Fibroblast of gingiva (primary cell): ENCODE results near the gene MRAP2.

ENCODE experiments used
- DNase-seq: peaks from one replicate; pipeline ENCODE4 v3.0.0-alpha.2; 2011; ENCODE audit warnings: low read depth

The MRAP2 gene, protein sequence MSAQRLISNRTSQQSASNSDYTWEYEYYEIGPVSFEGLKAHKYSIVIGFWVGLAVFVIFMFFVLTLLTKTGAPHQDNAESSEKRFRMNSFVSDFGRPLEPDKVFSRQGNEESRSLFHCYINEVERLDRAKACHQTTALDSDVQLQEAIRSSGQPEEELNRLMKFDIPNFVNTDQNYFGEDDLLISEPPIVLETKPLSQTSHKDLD

DNA sequence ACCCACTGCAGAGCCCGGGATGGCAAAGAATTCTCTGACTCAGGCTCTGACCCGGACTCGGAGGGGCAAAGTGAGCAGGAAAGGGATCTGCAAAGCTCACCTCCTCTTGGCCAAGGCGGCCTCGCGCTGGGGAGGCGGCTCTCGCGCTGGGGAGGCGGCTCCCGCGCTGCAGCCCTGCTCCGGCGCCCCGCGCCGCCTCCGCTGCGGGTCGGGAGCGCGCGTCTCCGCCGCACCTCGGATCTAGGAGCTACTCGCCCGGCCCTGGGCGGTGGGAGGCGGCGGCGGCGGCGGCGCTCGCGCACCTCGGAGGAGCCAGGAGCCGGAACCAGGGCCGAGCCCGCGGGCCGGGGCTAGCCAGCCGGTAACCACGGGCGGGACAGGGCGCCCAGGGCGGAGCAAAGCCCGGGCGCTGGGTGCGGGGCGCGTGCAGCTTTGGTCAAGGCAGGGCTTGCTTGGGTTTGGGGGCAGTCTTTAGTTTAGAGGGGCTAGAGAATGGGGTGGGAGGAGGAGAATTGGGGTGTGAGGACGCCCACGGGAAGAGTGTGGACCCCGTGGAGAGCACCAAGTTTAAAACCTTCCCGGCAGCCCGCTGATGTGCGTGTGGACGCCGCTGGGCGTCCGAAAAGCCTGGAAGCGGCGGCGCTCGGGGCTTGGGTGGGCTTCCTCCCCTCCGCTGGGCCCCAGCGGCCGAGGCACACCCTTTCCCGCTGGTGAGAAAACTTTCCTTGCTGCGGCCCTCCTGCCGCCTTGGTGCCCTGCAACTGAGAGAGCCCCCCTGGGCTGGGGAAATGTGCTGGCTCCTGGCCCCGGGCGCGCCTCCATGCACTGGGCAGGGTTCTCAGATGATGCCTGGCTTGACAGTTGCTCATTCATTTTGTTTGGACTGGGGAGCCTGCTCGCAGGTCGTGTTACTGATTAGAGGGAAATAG lies at the start of gene MRAP2:
Gene MRAP2 (plus strand): TSS at position 250 of the 929 bp plus-strand sequence. CDS start 21,547 bp downstream, outside the sequence.
- DNase-seq, result no peak

DNA sequence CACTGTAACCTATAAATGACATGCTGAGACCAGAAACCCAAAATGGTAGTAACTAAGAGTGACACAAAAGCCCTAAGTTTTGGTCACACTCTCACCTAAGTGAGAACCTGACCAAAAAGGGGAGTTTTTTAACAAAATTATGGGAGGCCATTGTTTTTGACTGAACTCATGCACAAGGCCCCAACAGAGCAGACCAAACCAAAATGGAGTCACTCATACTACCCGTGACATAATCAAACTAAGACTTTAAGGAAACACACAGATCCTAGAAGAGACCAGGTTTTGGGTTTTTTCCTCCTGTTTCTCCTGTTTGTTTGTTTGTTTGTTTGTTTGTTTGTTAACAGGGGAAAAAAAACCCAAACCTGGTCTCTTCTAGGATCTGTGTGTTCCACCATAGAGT lies 49.2 kb upstream of the MRAP2 start:
- DNase-seq, result no peak

DNA sequence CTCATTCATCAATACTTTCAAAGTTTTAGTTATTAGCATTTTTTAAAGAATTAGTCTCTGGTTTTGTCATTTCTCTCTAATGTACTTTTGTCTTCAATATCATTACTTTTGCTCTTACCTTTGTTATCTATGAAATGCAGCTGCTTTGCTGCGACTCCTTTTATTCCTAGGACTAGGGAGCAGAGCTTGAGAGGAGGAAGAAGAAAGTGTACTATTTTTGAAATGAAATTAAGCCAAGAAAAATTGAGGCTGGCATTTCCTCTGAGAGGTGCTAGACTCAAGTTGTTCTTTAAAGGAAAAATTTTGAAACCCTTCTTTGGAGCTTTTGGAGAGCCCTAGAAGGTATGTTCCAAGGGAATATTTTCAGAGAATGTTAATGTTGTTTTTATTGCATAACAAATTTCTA lies 48.3 kb upstream of the MRAP2 start:
- no peak for DNase-seq

DNA sequence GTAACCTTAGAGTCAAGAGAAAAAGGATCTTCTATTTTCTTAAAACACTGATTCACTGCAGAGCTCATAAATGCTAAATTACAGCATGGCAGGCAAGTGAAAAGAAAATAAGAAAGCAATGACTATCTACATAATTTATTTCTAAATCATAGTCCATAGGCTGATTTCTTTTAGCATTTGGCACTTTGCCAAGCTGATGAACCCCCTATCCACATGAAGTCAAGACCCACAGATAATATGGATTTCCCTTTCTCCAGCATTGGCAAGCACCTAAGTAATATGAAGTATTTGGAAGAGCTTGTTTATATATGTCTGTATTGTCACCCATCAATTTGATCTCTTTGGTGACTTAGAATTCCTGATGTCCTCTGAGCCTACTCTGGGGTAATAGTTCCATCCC lies 47.9 kb upstream of the MRAP2 start:
- DNase-seq, result no peak

DNA sequence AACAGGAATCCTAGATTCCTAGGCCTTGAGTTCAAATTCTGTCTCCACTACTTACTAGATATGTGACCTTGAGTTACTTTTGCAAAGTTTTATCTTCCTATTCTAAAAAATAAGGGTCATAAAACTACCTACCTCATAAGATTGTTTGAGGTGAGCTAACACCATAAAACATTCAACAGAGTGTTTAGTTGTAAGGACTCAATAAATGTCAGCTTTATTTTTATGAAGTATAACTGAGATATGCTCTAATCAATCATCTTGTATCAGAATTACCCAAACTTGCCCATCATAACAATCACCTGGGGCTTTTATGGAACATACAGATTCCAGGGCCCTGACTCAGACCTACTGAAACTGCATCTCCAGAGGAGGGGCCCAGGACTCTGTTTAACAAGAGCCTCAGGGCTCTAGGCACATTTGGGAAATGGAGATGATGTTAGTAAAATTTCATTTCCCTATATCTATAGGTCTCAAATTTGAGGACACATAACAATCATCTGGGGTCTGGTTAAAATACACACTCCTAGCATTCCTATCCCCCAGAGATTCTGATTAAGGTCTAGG lies 35.5 kb upstream of the MRAP2 start:
- DNase-seq, result no peak

DNA sequence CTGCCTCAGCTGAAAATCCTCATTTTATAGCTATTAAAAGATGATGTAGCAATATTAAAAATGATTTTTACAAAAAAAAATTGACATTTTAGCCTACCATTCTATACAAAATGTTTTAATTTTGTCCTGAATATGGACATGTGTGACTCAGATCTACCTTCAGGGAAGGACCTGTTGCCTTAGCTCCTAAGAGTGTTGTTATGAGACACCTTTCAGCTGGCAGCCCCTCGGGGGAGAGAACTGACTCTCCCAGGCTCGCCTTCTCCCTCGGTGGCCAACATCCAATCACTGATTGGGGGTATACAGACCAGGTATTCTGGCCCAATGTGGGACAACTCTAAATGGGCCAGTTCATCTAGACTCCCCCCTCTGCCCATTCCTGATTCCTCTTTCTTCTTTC lies 32.5 kb upstream of the MRAP2 start:
- DNase-seq, result no peak

DNA sequence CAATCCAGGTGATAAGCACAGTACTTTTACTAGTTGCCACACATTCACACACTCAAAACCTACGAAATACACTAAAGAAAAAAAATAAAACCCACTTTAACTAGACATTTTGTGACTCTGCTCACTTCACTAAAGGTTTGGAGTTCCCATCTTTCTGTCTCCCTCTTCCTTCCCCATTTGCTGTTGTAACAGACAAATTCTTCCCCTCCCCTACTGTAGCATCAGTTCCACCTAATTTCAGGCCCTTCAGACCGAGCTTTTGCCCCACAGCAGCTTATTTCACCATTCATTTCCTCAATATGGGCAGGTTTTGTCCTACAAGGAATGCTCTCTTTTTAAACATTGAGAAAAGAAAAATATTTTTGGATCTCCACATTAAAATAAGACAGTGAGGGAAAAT lies 31.3 kb upstream of the MRAP2 start:
- DNase-seq, result no peak

DNA sequence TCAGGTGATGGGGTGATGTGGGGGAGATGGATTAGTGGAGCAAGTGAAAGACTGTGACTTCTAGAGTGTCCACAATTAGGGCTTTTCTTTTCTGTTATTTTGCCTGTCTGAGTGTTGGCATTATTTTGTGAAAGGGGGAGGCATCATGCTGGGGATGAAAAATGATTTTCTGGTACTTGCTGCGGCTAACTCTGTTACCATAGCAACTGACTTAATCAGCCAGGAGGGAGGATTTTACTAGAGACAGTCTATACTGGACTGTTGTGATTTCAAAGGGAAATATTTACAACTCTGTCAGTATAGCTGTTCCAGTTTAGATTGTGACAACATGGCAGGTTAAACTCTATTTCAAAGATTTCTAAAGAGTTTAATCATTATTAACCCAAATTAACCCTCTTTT lies 30.4 kb upstream of the MRAP2 start:
- no peak for DNase-seq

DNA sequence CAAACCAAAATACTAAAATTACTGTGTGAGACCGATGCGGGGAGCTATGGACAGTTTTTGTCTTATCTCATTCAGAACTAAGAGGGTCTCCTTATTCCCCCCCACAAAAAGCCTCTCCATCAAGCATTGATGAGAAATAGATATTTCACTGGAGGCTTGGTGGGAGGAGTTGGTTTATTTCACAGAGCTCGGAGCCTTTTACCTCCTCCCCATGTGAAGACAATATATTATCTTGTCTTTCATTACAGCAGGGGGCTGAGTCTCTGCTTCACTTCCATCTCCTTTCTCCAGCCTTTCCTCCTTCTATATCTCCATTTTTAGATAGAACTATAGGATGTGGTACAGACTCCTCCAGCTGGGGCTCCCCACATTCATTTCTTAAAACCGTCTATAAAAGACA lies 29.9 kb upstream of the MRAP2 start:
- DNase-seq, result no peak

DNA sequence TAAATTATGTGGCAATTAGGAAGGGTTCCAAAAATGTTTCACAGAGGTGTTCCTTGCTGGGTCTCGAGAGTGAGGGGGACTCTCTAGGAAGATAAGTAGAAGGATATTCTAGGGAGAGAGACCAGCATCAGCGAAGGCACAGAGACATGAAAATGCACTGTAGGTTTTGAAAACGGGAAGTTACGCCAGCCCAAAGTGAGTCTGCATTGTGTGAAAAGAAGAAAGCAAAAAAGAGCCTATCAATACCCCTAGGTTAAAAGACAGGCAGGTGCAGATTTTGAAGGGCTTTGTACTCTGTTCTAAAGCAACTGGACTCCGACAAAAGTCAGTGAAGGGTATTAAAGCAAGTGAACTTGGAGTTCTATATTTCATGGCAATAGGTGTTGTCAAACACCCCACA lies 25.7 kb upstream of the MRAP2 start:
- no peak for DNase-seq

DNA sequence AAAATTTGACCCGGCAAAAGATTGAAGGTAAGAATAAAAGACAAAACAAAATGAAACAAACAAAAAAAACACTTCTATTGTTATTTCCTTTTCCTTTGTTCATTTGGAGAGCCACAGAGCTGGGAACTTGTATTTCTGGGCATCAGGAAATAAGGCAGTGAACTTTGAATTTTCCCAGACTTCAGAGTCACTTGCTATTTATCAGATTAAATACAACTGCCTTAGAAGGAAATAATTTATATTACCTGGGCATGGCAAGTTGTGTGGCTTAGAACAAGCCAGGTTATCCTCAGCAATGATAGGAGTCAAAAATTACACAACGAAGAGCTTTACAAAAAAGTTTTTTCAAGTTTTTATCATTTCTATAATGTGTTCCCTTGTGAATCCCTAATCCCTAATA lies 20.2 kb upstream of the MRAP2 start:
- no peak for DNase-seq

DNA sequence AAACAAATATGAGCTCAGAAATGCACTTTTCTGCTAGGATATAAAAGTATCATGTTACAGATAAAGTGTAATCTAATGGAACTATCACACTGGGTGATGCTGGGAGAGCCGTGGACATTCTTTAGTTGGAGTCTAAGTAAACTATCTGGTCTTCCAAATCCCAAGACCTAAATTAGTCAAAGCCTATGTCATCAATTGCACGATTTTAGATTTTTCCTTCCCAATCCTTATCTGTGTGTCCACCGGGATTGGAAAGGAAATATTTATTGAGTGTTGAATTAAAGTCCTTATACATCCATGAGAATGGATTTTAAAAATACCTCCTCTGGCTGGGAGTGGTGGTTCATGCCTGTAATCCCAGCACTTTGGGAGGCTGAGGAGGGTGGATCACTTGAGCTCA lies 19.6 kb upstream of the MRAP2 start:
- DNase-seq, result no peak

DNA sequence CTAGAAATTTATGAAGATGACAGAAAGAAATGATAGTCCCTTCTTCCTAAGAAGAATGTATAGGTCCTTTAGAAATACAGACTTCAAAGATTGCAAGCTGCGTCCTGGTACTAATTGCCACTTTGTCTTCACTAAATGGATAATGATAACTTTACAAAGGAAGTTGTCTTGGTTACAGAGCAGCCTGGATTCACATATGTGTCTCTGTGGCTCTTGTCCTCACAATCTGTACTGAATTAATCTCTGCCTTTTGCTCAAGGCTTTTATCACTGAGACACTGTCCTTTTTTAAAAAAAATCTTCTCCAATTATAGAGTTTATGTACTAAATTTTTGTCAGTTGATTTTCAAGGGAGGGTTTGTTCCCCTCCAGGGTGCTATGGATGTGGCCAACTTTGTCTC lies 17.5 kb upstream of the MRAP2 start:
- DNase-seq, result no peak

DNA sequence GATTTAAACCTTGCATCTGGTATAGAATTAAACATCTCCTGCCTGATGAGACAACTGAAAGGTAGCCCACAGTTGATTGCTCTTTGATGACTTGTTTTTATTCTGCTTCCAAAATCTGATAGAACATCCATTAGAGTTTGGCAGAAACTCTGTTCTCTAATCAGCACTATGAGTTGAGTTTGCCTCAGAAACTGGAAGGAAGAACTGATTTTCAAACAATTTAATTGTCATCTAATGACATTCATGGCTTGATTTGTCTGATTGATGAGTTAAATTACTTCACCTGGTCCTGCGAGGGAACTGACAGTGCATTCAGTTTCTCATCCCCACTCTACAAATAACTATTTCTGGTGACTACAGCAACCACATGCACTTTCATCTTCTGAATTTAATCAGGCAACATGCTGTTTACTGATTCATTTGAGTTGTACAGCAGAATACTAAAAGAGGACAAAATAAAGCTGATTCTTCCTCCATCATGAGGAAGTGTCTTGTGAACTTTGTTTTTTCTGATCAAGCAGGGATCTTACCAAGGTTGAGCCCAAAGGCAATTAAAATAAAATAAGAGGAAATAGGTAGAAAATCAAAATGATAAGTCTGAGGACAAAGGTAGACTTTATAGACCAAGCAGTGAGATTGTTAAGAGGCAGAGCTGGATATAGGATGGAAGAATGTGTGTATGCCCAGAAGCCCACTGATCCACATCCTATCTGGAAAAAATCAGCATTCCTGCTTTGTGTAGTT lies 15.7 kb upstream of the MRAP2 start:
- no peak for DNase-seq

DNA sequence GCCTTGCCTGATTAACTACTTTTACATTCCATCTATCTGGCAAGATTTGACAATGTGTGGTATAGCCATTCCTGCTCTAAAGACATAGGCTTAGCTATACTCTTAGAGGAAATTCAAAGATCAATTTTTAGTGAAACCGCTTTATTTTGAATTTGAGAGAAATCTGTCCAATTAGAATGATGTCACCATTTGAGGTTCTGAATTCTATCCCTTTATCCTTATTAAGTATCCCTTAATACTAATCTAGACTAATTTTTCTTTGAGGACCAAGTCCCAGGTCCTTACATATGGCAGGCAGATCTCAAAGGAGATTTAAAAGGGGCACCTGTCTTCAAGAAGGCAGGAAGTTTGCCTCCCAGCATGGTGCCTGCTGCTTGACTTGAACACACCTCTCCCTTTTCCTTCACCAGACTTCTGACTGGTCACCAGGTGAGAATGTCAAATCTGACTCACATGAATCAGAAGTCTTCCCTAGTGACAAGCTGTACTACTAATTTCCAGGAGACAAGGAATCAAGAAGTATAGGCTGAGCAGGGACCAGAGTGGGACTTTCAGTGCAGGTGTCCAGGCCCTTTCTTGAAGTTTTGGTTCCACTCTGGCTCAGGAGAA lies 15.0 kb upstream of the MRAP2 start:
- DNase-seq, result no peak

DNA sequence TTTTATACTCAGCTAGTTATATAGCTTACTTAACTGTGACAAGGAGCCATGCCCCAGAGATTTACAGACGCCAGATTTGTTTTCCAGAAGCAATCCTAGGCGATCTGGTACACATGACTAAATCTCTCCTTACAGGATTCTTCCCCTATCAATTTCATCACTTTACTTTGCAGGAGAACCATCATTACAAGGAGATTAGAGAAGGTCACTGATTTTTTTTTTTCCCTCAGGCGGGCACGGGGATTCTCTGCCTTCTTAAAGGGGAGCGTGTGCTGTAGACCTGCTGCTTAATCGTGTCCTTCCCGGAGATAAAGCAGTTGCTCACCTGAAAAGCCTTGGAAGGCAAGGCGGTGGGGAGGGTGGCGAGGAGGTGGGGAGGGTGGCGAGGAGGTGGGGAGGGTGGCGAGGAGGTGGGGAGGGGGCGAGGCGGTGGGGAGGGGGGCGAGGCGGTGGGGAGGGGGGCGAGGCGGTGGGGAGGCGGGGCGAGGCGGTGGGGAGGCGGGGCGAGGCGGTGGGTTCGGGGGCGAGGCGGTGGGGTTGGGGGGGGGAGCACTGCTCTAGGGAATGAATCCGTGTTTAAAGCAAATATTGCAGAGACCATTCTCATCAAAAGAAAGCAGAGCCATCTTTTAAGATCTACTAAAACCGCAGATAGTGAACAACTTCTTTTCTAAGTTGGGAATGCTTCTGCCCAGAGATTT lies 14.3 kb upstream of the MRAP2 start:
- DNase-seq, result no peak

DNA sequence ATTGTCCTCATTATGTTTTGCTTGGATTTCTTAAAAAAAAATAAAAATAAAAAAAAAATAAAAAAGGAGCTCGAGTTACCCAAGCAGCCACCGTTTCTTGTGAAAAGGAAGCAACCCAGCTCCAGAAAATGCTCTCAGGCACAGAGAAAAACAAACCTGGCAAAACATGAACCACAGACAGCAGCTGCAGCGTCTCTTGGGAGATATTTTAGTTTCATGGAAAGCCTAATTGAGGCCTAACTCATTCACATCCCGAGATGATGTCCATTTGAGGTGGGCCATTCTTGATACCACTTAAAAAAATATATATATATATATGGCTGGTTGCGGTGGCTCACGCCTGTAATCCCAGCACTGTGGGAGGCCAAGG lies 13.7 kb upstream of the MRAP2 start:
- DNase-seq, result no peak

DNA sequence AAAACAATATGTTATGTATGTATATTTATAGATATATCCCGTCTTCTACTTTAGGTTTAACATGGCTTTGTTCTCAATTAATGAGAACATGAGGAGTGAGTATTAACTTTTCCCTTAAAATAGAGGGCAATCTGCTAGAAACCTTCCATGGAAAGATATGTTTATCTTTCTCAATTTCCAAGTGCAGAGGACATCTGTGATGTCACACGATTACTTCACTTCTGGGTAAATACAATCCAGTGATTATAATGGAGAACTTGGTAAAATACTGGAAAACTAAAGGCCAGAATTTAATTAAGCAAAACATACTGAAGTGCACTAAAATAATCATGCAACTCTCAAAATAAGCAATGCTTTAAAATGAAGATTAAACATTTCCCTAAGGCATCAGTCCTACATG lies 11.9 kb upstream of the MRAP2 start:
- no peak for DNase-seq

DNA sequence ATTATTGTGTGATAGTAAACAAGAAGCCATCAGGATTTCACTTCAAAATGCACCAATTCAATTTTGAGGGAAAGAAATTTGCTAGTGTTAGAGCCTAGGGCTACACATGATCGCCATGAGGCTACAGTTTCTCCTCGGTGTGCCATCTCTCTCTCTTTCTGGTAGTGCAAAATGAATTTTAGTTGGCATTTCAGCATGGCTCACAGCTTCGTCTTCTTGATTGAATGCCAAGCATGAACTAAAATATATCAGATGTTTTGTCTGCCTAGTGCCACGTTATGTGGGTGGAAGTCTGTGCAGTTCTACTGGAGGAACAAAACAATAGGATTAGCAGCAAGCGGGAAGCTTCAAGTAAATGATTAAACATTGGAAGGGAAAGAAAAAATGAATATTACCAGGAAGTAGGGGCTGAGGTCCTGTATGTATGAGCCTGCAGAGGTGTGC lies 6.8 kb upstream of the MRAP2 start:
- no peak for DNase-seq

DNA sequence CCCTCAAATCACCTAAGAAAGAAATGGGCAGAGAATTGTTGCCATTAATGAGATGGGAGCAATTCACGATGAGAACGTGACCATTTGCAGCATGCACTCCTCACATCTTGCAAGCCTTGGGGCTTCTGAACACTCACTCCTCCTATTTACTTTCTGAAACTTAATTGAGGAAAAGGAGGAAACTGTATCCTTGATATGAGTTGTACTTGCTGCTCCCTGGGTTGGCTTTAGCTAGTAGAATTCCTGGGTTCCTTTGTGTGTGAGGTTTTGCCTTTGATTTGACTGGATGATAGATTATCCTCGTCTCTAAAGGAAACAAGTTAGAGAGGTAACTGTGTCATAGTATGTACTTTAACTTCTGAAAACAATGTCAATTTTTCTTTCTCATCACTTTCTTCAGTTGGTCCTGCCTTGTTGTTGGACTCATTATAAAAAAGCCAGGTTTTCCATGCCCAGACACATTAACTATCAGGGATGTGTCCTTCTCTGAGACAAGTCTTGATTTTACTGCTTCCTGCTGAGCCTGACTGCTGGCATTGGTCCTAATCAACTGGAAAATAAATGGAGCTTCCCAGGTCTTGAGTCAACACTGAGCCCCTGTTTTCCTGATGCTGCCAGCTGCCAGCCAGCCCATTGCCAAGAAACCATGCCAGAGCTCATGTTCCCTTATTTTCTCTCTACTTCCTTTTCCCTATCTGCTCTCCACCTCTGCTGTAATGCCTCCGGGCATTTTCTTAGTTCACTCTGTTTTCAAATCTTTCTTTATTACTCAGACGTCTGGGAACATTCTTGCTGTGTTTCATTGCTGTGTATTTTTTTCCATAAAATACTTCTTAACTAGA lies 6.0 kb upstream of the MRAP2 start:
- peak; percentile 76 for DNase-seq

DNA sequence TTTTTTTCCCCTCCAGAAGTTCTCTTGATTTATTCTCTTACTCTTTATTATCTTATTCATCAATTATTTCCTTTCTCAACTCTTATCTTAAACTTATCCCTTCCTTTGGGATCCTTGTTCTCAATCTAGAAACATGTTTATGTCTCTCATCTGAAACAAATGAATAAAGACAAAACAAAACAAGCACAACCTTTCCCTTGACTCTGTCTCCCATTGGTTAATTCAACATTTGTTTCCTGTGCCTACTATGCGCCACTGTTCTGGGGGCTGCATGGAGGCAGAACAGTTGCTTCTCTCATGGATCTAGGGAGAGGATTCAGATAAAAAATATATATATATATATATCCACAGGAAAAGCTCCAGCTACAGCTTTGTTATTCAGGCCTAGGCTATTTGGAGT lies 5.2 kb upstream of the MRAP2 start:
- DNase-seq, result no peak
